ENCODE results near the gene BRD7.

DNA sequence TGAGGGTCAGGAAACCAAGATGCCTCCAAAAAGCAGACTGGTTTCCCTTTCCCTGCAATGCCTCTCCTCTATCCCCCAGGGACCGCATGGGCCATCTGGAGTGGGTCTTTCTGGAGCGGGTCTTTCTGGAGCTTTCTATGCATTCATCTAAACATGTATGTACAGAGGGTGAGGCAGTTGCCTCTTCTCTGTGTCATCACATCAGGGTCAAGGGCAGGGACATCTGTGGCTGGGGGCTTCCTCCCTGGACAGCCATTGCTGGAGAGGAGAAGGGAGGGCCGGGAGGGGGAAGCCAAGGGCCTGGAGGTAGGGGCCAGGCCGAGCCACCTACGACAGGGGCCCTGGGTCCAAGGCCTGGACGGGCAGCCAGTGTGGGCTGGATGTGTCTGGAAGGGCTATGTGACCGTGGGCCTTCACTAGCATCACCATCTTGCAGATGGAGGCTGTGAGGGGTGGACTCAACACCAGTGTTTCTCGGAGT is 101.6 kb downstream of the BRD7 start:
- TF ChIP-seq, protein P1, sequence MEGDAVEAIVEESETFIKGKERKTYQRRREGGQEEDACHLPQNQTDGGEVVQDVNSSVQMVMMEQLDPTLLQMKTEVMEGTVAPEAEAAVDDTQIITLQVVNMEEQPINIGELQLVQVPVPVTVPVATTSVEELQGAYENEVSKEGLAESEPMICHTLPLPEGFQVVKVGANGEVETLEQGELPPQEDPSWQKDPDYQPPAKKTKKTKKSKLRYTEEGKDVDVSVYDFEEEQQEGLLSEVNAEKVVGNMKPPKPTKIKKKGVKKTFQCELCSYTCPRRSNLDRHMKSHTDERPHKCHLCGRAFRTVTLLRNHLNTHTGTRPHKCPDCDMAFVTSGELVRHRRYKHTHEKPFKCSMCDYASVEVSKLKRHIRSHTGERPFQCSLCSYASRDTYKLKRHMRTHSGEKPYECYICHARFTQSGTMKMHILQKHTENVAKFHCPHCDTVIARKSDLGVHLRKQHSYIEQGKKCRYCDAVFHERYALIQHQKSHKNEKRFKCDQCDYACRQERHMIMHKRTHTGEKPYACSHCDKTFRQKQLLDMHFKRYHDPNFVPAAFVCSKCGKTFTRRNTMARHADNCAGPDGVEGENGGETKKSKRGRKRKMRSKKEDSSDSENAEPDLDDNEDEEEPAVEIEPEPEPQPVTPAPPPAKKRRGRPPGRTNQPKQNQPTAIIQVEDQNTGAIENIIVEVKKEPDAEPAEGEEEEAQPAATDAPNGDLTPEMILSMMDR (IDR thresholded peaks at IDR 0.05; ENCODE audit: insufficient read depth, low read length), result no peak
- TF ChIP-seq, protein P2, sequence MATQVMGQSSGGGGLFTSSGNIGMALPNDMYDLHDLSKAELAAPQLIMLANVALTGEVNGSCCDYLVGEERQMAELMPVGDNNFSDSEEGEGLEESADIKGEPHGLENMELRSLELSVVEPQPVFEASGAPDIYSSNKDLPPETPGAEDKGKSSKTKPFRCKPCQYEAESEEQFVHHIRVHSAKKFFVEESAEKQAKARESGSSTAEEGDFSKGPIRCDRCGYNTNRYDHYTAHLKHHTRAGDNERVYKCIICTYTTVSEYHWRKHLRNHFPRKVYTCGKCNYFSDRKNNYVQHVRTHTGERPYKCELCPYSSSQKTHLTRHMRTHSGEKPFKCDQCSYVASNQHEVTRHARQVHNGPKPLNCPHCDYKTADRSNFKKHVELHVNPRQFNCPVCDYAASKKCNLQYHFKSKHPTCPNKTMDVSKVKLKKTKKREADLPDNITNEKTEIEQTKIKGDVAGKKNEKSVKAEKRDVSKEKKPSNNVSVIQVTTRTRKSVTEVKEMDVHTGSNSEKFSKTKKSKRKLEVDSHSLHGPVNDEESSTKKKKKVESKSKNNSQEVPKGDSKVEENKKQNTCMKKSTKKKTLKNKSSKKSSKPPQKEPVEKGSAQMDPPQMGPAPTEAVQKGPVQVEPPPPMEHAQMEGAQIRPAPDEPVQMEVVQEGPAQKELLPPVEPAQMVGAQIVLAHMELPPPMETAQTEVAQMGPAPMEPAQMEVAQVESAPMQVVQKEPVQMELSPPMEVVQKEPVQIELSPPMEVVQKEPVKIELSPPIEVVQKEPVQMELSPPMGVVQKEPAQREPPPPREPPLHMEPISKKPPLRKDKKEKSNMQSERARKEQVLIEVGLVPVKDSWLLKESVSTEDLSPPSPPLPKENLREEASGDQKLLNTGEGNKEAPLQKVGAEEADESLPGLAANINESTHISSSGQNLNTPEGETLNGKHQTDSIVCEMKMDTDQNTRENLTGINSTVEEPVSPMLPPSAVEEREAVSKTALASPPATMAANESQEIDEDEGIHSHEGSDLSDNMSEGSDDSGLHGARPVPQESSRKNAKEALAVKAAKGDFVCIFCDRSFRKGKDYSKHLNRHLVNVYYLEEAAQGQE (IDR thresholded peaks at IDR 0.05; ENCODE audit: insufficient replicate concordance, low read depth), result no peak

All from HL-60 (cell line).